Measurements from ENCODE around the gene STPG4. TPM values are rescaled to one million over a fixed set of nuclear protein-coding genes. Genes with fewer than 3 reads are reported as not detected.
"Not testable (repeated sequence)": the region's sequence is repeated elsewhere in the genome, so short reads cannot be mapped to it uniquely, and the experiment has no call there.

The STPG4 gene
- total RNA-seq, 1 donor from 2014 or later, result not detected

- H3K4me3 ChIP-seq, result no peak overlapping the region
- no peak for DNase-seq
- no peak for TF ChIP-seq CTCF (IDR thresholded peaks at IDR 0.05; ENCODE audit: borderline replicate concordance)
Measured at GRCh38 chr2:47128705-47129104, 26.4 kb downstream of the STPG4 start.

GRCh38 chr2:47127862-47128543 is 27.1 kb downstream of the STPG4 start:
- Histone ChIP-seq H3K27me3 (ENCODE audit: low read depth) (no peaks in the 10 kb centered on the region), H3K36me3 (no peaks in the 10 kb centered on the region), H3K27ac (replicated peaks) (no peak overlapping the region), H3K9me3 (replicated peaks) (peaks cover 9% of the 10 kb centered on the region), H3K4me3 (no peak overlapping the region), H3K4me1 (no peaks in the 10 kb centered on the region)
- no peak for TF ChIP-seq CTCF (IDR thresholded peaks at IDR 0.05; ENCODE audit: borderline replicate concordance)
- intact Hi-C loops (cut with micrococcal nuclease), result no loop called here
- no peak for DNase-seq

More at GRCh38 chr2:47128705-47129104, 26.4 kb downstream of the STPG4 start:
- Histone ChIP-seq H3K9me3 (replicated peaks) (peaks cover 9% of the 10 kb centered on the region), H3K36me3 (no peaks in the 10 kb centered on the region), H3K27me3 (ENCODE audit: low read depth) (no peaks in the 10 kb centered on the region), H3K27ac (replicated peaks) (no peak overlapping the region), H3K4me1 (no peaks in the 10 kb centered on the region)
- intact Hi-C loops (cut with micrococcal nuclease), result no loop called here

GRCh38 chr2:47126783-47127182 is 28.3 kb downstream of the STPG4 start:
- no peak for TF ChIP-seq CTCF (IDR thresholded peaks at IDR 0.05; ENCODE audit: borderline replicate concordance)
- H3K27me3 ChIP-seq (ENCODE audit: low read depth), result no peaks in the 10 kb centered on the region
- peaks cover 9% of the 10 kb centered on the region for H3K9me3 ChIP-seq (replicated peaks)
- no peak for DNase-seq
- intact Hi-C loops (cut with micrococcal nuclease), result no loop called here
- H3K27ac ChIP-seq (replicated peaks), result no peak overlapping the region
- H3K36me3 ChIP-seq, result no peaks in the 10 kb centered on the region
- H3K4me1 ChIP-seq, result no peaks in the 10 kb centered on the region
- H3K4me3 ChIP-seq, result no peak overlapping the region

GRCh38 chr2:47124740-47125139 is 30.4 kb downstream of the STPG4 start:
- intact Hi-C loops (cut with micrococcal nuclease); H3K27ac ChIP-seq (replicated peaks): not testable (repeated sequence)

GRCh38 chr2:47120424-47120823 is 34.7 kb downstream of the STPG4 start:
- intact Hi-C loops (cut with micrococcal nuclease); DNase-seq; H3K9me3 ChIP-seq (replicated peaks); H3K4me3 ChIP-seq; H3K27ac ChIP-seq (replicated peaks); H3K4me1 ChIP-seq; H3K27me3 ChIP-seq (ENCODE audit: low read depth); H3K36me3 ChIP-seq: not testable (repeated sequence)

More at GRCh38 chr2:47124740-47125139, 30.4 kb downstream of the STPG4 start:
- not testable (repeated sequence) for H3K36me3 ChIP-seq; H3K27me3 ChIP-seq (ENCODE audit: low read depth); DNase-seq; H3K9me3 ChIP-seq (replicated peaks); H3K4me3 ChIP-seq; H3K4me1 ChIP-seq

GRCh38 chr2:47119001-47119400 is 36.1 kb downstream of the STPG4 start:
- no peak for DNase-seq

More at GRCh38 chr2:47119001-47119400, 36.1 kb downstream of the STPG4 start:
- Histone ChIP-seq H3K4me3 (no peak overlapping the region), H3K27me3 (ENCODE audit: low read depth) (no peaks in the 10 kb centered on the region), H3K4me1 (peaks cover 7% of the 10 kb centered on the region), H3K27ac (replicated peaks) (no peak overlapping the region), H3K36me3 (no peaks in the 10 kb centered on the region), H3K9me3 (replicated peaks) (no peaks in the 10 kb centered on the region)
- intact Hi-C loops (cut with micrococcal nuclease), result no loop called here
- TF ChIP-seq CTCF (IDR thresholded peaks at IDR 0.05; ENCODE audit: borderline replicate concordance), result no peak

Data from left ventricle myocardium inferior (tissue), 1 donor.